ENCODE data around the gene CCM2.
"Not testable (repeated sequence)": the region's sequence is repeated elsewhere in the genome, so short reads cannot be mapped to it uniquely, and the experiment has no call there.

The CCM2 gene

DNA sequence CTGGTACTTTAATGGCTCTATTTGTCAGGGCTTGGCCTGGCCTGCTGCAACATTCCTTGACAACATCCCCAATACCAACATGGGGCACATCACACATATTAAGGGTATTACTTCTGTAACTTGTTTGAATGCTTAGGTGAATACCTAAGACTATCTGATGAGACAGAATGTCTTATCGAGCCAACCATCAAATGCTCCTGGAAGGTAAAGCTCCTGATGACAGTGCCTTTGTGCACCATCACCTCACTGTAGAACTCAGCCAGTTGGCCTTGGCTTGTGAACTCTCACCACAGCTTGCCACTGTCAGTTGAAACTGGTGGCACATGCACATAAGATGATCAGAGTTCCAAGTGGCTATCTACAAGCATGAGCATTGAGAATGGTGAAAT, 17.5 kb upstream of the CCM2 start:
- DNase-seq: peak; percentile 21

GRCh38 chr7:44982970-44983369, 17.0 kb upstream of the CCM2 start:
- DNase-seq: peak; percentile 7

DNA sequence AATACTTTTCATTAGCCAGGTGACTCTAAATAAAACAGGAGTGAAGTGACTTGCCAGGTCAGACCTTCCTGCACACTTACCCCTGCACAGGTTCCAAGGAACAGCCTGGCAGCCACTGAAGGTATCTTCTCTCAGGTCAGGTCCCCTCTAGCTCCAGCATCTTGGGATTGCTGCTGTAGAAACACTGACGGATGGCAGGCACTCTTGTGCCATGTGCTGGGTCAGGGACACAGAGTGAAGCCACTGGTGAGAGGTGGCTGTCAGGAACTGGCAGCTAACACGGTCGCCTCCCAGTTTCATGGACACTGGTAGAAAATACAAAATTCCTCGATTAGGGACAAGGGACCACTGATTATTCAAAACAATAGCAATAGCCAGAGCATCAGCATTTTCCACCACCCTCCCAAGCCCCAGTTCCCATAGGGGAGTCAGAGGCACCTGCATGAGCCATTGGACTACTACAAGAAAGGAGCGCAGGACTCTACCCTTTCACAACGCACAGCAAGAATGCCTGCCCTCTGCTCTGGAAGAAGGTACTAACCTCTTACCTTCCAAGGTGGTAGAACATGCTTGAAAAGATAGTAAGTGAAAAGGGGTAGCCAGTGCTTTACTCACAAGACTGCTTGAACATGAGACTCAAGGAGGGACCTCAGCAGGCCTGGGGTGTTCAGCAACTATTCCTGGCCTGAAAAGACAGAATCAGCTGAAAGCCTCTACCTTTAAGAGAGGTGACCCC, 16.1 kb upstream of the CCM2 start:
- peak; percentile 19 for DNase-seq

DNA sequence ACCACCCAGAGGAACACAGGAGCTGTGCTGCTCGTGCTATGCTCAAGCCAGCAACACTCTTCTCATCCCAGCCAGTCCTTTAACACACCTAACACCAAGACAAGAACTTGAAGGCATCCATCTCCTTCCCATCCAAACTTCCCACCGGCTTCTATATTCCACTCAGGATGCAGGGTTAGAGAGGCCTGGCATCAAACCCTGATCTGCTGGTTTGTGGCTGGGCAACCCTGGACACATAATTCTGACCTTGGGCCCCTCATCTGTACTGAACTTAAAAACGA, 15.6 kb upstream of the CCM2 start:
- DNase-seq: no peak

- DNase-seq: peak; percentile 39
Observed at GRCh38 chr7:44985033-44985695, 14.8 kb upstream of the CCM2 start.

DNA sequence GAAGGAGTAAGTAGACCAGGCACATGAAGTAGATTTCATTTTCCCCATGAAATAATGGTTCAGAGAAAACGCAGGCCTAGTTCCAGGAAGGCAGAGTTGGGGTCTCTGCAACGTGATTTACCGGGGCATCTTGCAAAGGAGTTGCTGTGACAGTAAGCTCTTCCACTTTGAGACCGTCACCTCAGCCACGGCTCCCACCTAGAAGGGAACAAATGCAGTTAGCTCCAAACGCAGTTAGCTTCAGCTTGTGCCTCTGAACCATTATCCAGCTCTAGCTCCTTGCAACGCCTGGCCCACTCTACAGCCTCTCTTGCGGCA, 14.1 kb upstream of the CCM2 start:
- DNase-seq: no peak

GRCh38 chr7:44986218-44987053, 13.6 kb upstream of the CCM2 start:
- DNase-seq: peak; percentile 98

GRCh38 chr7:44987457-44987856, 12.5 kb upstream of the CCM2 start:
- no peak for DNase-seq

GRCh38 chr7:44987996-44988395, 12.0 kb upstream of the CCM2 start:
- DNase-seq: no peak

- DNase-seq: no peak
Observed at GRCh38 chr7:44988701-44989100, 11.3 kb upstream of the CCM2 start.

- no peak for DNase-seq
Observed at GRCh38 chr7:44989132-44989531, 10.9 kb upstream of the CCM2 start.

DNA sequence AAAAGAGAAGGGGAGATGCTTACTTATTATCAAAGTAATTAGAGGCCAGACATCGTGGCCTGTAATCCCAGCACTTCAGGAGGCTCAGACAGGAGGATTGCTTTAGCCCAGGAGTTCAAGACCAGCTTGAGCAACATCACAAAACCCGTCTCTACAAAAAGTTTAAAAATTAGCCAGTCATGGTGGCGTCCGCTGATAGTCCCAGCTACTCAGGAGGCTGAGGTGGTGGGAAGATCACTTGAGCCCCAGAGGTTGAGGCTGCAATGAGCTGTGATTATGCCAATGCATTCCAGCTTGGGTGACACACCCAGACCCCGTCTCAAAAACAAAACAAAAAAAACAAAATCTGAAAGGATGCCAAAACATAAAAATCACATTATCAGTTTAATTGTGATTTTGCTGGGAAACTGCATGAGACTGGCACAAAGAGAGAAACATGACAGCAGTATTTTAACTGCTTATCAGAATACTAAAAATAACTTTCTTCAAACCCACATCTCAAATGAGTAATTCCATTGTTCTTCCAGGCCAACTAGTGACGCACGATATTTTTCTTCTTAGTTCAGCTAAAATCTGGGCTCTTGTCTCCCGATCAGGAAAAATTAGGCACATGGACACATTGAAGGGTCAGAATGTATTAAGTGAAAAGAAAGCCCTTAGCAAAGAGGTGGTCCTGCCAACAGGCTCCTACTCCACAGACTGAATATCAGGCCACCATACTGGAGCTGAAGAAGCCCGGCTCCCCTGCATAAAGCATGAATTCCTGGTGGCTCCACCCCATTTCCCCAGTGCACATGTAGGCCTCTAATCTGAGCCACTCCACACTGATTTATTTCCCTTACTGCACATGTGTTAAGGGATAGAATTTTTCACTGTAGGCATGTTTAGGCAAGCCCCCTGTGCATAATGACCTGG, 9.6 kb upstream of the CCM2 start:
- no peak for DNase-seq

DNA sequence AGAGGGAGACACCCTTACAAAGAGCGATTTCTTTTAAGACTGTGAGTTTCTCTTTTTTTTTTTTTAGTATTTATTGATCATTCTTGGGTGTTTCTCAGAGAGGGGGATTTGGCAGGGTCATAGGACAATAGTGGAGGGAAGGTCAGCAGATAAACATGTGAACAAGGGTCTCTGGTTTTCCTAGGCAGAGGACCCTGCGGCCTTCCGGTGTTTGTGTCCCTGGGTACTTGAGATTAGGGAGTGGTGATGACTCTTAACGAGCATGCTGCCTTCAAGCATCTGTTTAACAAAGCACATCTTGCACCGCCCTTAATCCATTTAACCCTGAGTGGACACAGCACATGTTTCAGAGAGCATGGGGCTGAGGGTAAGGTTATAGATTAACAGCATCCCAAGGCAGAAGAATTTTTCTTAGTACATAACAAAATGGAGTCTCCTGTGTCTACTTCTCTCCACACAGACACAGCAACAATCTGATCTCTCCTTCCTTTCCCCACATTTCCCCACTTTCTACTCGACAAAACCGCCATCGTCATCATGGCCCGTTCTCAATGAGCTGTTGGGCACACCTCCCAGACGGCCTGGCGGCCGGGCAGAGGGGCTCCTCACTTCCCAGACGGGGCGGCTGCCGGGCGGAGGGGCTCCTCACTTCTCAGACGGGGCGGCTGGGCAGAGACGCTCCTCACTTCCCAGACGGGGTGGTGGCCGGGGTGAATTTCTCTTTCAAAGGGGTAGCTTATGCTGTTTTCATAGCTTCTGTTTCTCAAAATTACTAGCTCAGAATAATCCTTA, 7.8 kb upstream of the CCM2 start:
- DNase-seq: not testable (repeated sequence)

GRCh38 chr7:44994877-44995554, 5.0 kb upstream of the CCM2 start:
- DNase-seq: no peak

GRCh38 chr7:44995555-44996493, 4.2 kb upstream of the CCM2 start:
- DNase-seq: peak; percentile 16

DNA sequence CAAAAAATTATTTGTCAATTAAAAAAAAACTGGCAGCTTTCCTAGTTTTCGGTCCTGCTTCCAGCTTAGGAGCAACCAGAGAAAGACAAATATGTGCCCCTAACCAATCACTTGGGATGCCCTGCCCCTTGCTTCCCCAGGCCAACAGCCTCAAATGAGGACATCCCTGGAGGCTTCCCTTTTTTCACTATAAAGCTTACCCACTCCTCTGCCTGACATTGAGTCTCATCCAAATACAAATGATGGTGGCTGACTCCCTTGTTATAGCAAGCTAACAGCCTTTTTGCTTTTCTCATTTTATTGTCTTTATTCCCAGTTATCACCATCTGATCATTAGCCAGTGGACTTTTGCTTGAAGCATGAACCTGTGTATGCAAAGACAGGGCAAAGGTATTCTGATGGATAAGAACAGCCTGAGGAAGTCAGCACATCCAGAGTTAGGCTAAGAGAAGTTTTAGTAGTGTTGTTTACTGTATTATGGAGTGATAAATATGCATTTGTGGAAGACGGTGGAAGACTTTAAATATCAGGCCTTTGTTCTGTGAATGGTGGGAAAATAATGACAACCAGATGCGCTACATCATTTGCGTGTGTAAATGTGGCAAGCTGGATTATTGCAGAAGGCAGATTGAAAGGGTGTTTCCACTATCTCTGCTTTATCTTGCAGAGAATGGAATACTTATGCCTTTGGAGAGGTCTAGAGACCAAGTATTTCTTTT, 1.7 kb upstream of the CCM2 start:
- no peak for DNase-seq

DNA sequence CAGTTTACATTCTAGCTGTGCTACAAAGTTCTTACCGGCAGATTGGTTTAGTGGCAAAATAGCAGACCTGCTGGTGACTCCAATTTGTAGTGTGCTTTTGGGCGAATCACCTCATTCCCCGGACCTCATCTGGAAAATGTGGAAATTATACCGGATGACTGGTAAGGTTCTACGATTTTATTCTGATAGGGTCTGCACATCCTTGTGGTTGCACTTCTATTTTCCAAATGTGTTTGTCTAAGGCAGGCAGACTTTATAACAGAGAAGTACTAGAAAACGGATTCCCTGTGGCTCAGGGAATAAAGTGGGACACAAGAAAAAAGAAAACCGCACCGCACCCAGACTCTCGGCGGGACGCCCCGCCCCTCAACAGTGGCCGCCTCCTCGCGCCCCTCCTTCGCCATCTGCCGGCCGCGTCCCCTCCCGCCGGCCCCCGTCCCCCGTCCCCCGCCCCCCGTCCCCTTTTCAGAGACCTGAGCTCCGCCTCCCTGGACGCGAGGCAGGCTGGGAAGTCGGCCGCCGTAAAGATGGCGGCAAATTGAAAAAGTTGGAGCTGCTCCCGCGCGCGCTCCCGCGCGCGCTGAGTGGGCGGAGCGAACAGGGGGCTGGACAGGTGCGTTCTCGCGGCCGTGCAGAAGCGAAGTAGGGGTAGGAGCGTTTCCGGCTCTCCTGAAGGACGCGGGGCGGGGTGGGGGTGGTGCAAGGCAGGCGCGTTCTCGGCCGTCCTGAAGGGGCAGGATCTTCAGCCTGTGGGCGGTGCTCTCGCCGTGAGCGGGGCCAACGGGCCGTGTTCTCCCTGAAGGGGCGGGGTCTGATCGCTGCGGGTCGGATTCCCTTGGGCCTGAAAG, 532 bp upstream of the CCM2 start:
- DNase-seq: peak; percentile 100

DNA sequence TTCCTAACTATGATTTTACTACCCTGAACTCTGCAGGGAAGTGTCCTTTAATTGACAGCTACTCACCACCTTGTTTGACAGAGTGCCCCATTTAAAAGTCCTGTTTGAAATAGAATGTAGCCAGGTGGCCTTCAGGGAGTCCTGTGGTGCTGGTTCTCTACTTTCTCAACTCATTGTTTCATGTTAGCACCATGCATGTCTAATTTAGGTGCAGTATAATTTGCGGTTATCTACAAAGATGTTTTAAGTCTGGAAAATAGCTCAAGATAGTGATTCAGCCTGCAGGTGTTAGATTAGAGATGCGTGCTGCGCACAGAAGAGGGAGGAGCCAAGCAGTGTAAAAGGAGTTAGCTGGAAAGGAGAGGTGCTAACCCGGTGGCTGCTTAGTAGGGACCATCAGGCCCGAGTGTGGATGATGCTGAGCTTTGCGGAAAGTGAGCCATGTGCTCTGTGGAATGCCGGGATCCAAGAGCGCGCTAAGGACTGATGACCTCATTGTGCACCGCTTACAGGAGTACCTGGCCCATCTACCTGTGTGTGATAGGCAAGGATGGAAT, 1.2 kb downstream of the CCM2 start:
- DNase-seq: peak; percentile 80

DNA sequence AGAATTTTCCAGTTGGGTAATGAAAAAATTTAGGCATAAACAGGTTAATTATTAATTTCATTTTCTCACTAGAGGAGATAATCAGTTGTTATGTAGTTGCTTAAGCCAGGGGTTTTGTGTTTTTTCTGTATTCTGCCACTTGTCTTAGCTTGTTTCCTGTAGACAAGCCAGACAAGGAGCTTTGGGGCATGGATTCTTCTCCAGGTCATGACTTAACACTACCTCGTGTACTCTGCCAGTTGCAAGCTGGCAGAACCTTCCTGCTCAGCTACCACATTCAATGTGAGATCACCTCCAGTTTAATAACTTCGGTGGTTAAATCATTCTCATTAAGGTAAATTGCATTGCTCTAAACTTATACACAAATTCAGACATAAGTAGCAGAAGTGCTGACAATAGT, 1.8 kb downstream of the CCM2 start:
- no peak for DNase-seq
